HG03354 (cell line): Measurements from ENCODE around the gene SEMA3E.
A peak's percentile ranks its signal among the peaks of the same experiment; 100 is the strongest.
"Not testable (repeated sequence)": the region's sequence is repeated elsewhere in the genome, so short reads cannot be mapped to it uniquely, and the experiment has no call there.

ENCODE experiments used
- ATAC-seq: cut with Tn5 transposase; IDR thresholded peaks from one replicate; pipeline ENCODE4 v1.9.1; 2021; ENCODE audit warnings: mild to moderate bottlenecking; ENCODE audit not compliant: unreplicated experiment, poor library complexity, severe bottlenecking

Gene SEMA3E

GRCh38 chr7:83461820-83462219, 187.1 kb downstream of the SEMA3E start:
- ATAC-seq = not testable (repeated sequence)

- ATAC-seq = not testable (repeated sequence)
Observed at GRCh38 chr7:83459930-83460653, 188.8 kb downstream of the SEMA3E start.

- not testable (repeated sequence) for ATAC-seq
Observed at GRCh38 chr7:83459101-83459929, 189.6 kb downstream of the SEMA3E start.

GRCh38 chr7:83457022-83457892, 191.7 kb downstream of the SEMA3E start:
- peak; percentile 53 for ATAC-seq

GRCh38 chr7:83456413-83456812, 192.5 kb downstream of the SEMA3E start:
- ATAC-seq = no peak

- no peak for ATAC-seq
Observed at GRCh38 chr7:83455612-83456011, 193.3 kb downstream of the SEMA3E start.

- ATAC-seq = no peak
Observed at GRCh38 chr7:83452256-83452655, 196.7 kb downstream of the SEMA3E start.

- no peak for ATAC-seq
Observed at GRCh38 chr7:83451501-83452045, 197.4 kb downstream of the SEMA3E start.

- no peak for ATAC-seq
Observed at GRCh38 chr7:83449781-83450180, 199.2 kb downstream of the SEMA3E start.

- no peak for ATAC-seq
Observed at GRCh38 chr7:83447681-83448080, 201.3 kb downstream of the SEMA3E start.

GRCh38 chr7:83446102-83446669, 202.8 kb downstream of the SEMA3E start:
- ATAC-seq = no peak

- no peak for ATAC-seq
Observed at GRCh38 chr7:83442911-83443310, 206.0 kb downstream of the SEMA3E start.

- ATAC-seq = no peak
Observed at GRCh38 chr7:83439026-83439425, 209.9 kb downstream of the SEMA3E start.

GRCh38 chr7:83430289-83430688, 218.7 kb downstream of the SEMA3E start:
- ATAC-seq = not testable (repeated sequence)

- no peak for ATAC-seq
Observed at GRCh38 chr7:83429493-83429892, 219.4 kb downstream of the SEMA3E start.

GRCh38 chr7:83427884-83428283, 221.1 kb downstream of the SEMA3E start:
- no peak for ATAC-seq

GRCh38 chr7:83426325-83426724, 222.6 kb downstream of the SEMA3E start:
- no peak for ATAC-seq

- ATAC-seq = no peak
Observed at GRCh38 chr7:83419013-83419412, 229.9 kb downstream of the SEMA3E start.

- no peak for ATAC-seq
Observed at GRCh38 chr7:83415840-83416239, 233.1 kb downstream of the SEMA3E start.
